ENCODE measurements around the gene HAUS2.

GRCh38 chr15:42584031-42584765 is 35.6 kb downstream of the HAUS2 start:
- no peak for TF ChIP-seq CTCF (IDR thresholded peaks at IDR 0.05; ENCODE audit: extremely low read depth in 1 of 2, insufficient read depth in 1 of 2, low read depth in 1 of 2, low read length in 2 of 2)
- TF ChIP-seq EZH2 (IDR thresholded peaks at IDR 0.05; ENCODE audit: borderline replicate concordance, low read depth, low read length, severe bottlenecking): no peak

Data from endothelial cell of umbilical vein (primary cell).